Lung (tissue), 12 donors: ENCODE data around the gene SLC45A3. TPM values are rescaled to one million over a fixed set of nuclear protein-coding genes. Genes with fewer than 3 reads are reported as not detected.

ENCODE experiments used
- ATAC-seq: fragments of 200-7000 bp; cut with Tn5 transposase; one replicate; pipeline ENCODE4 v1.9.1; 2020; ENCODE audit warnings: moderate number of reproducible peaks; ENCODE audit not compliant: insufficient read depth, low FRiP score
- DNase-seq, 3 donors: peaks; one replicate each; pipeline ENCODE4 v3.0.0-alpha.2; 2013 to 2017
- H3K27ac ChIP-seq, 2 donors: one replicate each; pipeline ENCODE4 v1.5.1; 2013; ENCODE audit warnings: mild to moderate bottlenecking in 2 of 2, moderate library complexity in 2 of 2, control low read depth in 1 of 2, inconsistent platforms in 1 of 2, low read depth in 1 of 2, low read length in 1 of 2
- H3K27me3 ChIP-seq, 3 donors: one replicate each; pipeline ENCODE4 v1.5.1; 2013; ENCODE audit warnings: low read length in 2 of 3; ENCODE audit not compliant: control insufficient read depth in 3 of 3, insufficient read depth in 3 of 3
- H3K36me3 ChIP-seq, 4 donors: one replicate each; pipeline ENCODE4 v1.5.1; 2013; ENCODE audit warnings: low read length in 4 of 4, mild to moderate bottlenecking in 1 of 4, moderate library complexity in 1 of 4; ENCODE audit not compliant: control insufficient read depth in 4 of 4, insufficient read depth in 4 of 4
- H3K4me1 ChIP-seq, 5 donors: one replicate each; pipeline ENCODE4 v1.5.1; 2013; ENCODE audit warnings: low read length in 5 of 5, mild to moderate bottlenecking in 2 of 5, moderate library complexity in 1 of 5; ENCODE audit not compliant: control insufficient read depth in 5 of 5, insufficient read depth in 5 of 5
- H3K4me3 ChIP-seq: one replicate; pipeline ENCODE4 v1.5.1; 2013; ENCODE audit warnings: mild to moderate bottlenecking, control low read depth, moderate library complexity
- H3K9ac ChIP-seq, 2 donors: one replicate each; pipeline ENCODE4 v1.5.1; 2013; ENCODE audit warnings: low read length in 2 of 2, control low read depth in 1 of 2; ENCODE audit not compliant: insufficient read depth in 1 of 2
- H3K9me3 ChIP-seq, 4 donors: one replicate each; pipeline ENCODE4 v1.5.1; 2013; ENCODE audit warnings: low read length in 3 of 4, mild to moderate bottlenecking in 1 of 4, moderate library complexity in 1 of 4; ENCODE audit not compliant: control insufficient read depth in 4 of 4, insufficient read depth in 3 of 4
- WGBS, 2 donors: extraction: QIAGEN DNeasy Blood & Tissue Kit; methylation state at CpG; one replicate each; pipeline ENCODE4 v1.1.7; 2013; 5-methylcytosine and 5-hydroxymethylcytosine counted together
- polyA plus RNA-seq, 2 donors: library from polyadenylated mRNA; stranded (reverse); fragments of 200-250 nt; gene quantifications; one replicate each; pipeline ENCODE4 v1.2.1, GENCODE V29; 2013
- total RNA-seq, 2 donors: library from RNA; depleted of rRNA in 1 of 2; stranded (reverse); fragments of >200 nt in 1 of 2; gene quantifications; one replicate each; pipeline ENCODE4 v1.2.1, GENCODE V29; 2014 to 2021
- TF ChIP-seq, protein P1 (sequence below): IDR thresholded peaks from 2 replicates; pipeline ENCODE4 v1.5.1; 2012; ENCODE audit warnings: mild to moderate bottlenecking; ENCODE audit errors: control extremely low read depth, extremely low read depth
- donor health status: control.
- donor health status: control.
- donor health status: Bipolar disorder and iron deficiency.
- donor health status: healthy.
- donor health status: DM: yes; HTN: yes; CAD: no.

Gene SLC45A3
- total and polyA plus RNA-seq, 4 donors = 2.1 to 8.6 (median 3.9) TPM

- ATAC-seq (no peak), DNase-seq (no peak)
- Histone ChIP-seq H3K4me3 (no peak overlapping the region), H3K9me3 (no peaks in the 10 kb centered on the region), H3K27ac (no peak overlapping the region), H3K9ac (no peak overlapping the region), H3K27me3 (no peaks in the 10 kb centered on the region), H3K4me1 (no peaks in the 10 kb centered on the region), H3K36me3 (peaks cover 15 to 42% (median 26%) of the 10 kb centered on the region in 4 donors)
- TF ChIP-seq, protein P1, sequence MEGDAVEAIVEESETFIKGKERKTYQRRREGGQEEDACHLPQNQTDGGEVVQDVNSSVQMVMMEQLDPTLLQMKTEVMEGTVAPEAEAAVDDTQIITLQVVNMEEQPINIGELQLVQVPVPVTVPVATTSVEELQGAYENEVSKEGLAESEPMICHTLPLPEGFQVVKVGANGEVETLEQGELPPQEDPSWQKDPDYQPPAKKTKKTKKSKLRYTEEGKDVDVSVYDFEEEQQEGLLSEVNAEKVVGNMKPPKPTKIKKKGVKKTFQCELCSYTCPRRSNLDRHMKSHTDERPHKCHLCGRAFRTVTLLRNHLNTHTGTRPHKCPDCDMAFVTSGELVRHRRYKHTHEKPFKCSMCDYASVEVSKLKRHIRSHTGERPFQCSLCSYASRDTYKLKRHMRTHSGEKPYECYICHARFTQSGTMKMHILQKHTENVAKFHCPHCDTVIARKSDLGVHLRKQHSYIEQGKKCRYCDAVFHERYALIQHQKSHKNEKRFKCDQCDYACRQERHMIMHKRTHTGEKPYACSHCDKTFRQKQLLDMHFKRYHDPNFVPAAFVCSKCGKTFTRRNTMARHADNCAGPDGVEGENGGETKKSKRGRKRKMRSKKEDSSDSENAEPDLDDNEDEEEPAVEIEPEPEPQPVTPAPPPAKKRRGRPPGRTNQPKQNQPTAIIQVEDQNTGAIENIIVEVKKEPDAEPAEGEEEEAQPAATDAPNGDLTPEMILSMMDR = no peak
- 85 to 95% methylated on average over 1 of the region's 1 CpG for WGBS, 2 donors
Observed at GRCh38 chr1:205616563-205617293, 63.6 kb downstream of the SLC45A3 start.

- Histone ChIP-seq H3K27me3 (no peaks in the 10 kb centered on the region), H3K4me3 (no peak overlapping the region), H3K4me1 (peaks cover 0 to 3% (median 0%) of the 10 kb centered on the region in 5 donors), H3K36me3 (peaks cover 15 to 48% (median 25%) of the 10 kb centered on the region in 4 donors), H3K9ac (no peak overlapping the region), H3K9me3 (no peaks in the 10 kb centered on the region), H3K27ac (no peak overlapping the region)
- TF ChIP-seq, protein P1 = no peak
- DNase-seq (no peak), ATAC-seq (no peak)
- WGBS, 2 donors = 69 to 82% methylated on average over 1 of the region's 1 CpG
Observed at GRCh38 chr1:205615789-205616188, 64.5 kb downstream of the SLC45A3 start.

- TF ChIP-seq, protein P1 = no peak
- H3K9ac ChIP-seq = no peak overlapping the region
- no peak overlapping the region for H3K4me3 ChIP-seq
- ATAC-seq = no peak
- WGBS, 2 donors = 93 to 95% methylated on average over 2 of the region's 2 CpGs
- H3K27ac ChIP-seq = no peak overlapping the region
- H3K9me3 ChIP-seq = no peaks in the 10 kb centered on the region
- H3K27me3 ChIP-seq = no peaks in the 10 kb centered on the region
- peaks cover 9 to 42% (median 19%) of the 10 kb centered on the region in 4 donors for H3K36me3 ChIP-seq
- H3K4me1 ChIP-seq = peaks cover 0 to 3% (median 0%) of the 10 kb centered on the region in 5 donors
- no peak for DNase-seq
Observed at GRCh38 chr1:205613854-205614412, 66.4 kb downstream of the SLC45A3 start.
